GM21786 (cell line): ENCODE data around the gene SH3D19.
A peak's percentile ranks its signal among the peaks of the same experiment; 100 is the strongest.
"Not testable (repeated sequence)": the region's sequence is repeated elsewhere in the genome, so short reads cannot be mapped to it uniquely, and the experiment has no call there.

Experiments used
- ATAC-seq: cut with Tn5 transposase; IDR thresholded peaks from one replicate; pipeline ENCODE4 v1.9.1; 2021; ENCODE audit not compliant: unreplicated experiment

Gene SH3D19

DNA sequence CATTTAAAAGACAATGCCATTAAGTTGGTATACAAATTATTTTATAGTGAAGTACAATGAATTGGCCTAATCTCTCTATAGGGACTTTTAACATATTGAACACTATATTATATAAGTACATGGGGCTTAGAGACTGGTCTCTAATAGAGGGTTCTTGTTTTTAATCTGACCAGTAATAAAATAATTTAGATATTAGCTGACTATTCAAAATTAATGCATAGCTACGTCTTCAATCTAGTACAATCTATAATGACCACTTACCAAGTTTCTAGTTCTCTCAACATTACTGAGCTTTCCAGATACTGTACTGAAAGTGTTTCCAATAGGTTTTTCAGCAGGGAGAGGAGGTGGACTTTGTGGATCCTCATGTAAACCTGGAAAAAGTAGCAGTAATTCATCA, 166.4 kb downstream of the SH3D19 start:
- no peak for ATAC-seq

DNA sequence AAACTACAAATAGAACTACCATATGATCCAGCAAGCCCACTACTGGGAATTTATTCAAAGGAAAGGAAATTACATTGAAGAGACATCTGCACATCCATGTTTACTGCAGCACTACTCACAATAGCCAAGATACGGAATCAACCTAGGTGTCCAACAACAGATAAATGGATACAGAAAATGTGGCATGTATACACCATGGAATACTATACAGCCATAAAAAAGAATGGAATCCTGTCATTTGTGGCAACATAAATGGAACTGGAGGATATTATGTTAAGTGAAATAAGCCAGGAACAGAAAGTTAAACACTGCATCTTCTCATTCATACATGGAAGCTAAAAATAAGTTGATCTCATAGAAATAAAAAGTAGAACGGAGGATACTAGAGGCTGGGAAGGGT, 167.9 kb downstream of the SH3D19 start:
- no peak for ATAC-seq

DNA sequence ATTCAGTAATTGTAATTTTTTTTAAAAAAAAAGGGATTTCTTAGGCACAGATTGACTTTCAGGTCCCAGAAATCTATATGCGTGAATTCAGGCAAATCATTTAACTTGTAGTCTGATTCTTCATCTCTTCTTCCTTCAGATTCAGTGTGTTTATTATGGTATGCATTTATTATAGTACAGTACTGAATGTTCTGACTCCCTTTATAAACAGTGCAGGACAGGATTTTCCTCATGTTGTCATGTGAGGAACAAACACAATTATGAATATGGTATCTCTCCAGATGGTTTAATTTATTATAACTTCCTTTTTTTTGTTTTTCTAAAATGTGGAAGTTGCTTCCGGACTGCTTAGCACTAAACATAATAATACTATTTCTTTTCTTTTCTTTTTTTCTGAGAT, 171.8 kb downstream of the SH3D19 start:
- no peak for ATAC-seq

DNA sequence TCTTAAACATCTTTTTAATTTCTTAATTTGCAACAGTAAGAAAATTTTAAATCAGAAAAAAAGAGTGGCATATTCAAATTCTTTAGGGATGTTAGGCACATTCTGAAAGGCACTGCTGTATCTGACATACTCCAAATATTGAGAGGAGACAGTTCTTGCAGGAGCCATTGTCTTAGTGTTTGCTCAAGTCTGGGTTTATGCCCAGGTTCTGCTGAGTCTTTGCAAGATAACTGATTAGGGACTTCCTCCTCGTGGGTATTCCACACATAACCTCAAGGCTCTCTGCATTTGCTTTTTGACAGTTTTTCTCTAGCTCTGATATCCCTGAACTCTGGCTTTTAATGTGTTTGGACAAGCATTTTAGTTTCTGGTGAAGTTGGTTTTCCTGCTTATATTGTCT, 173.4 kb downstream of the SH3D19 start:
- ATAC-seq, result no peak

DNA sequence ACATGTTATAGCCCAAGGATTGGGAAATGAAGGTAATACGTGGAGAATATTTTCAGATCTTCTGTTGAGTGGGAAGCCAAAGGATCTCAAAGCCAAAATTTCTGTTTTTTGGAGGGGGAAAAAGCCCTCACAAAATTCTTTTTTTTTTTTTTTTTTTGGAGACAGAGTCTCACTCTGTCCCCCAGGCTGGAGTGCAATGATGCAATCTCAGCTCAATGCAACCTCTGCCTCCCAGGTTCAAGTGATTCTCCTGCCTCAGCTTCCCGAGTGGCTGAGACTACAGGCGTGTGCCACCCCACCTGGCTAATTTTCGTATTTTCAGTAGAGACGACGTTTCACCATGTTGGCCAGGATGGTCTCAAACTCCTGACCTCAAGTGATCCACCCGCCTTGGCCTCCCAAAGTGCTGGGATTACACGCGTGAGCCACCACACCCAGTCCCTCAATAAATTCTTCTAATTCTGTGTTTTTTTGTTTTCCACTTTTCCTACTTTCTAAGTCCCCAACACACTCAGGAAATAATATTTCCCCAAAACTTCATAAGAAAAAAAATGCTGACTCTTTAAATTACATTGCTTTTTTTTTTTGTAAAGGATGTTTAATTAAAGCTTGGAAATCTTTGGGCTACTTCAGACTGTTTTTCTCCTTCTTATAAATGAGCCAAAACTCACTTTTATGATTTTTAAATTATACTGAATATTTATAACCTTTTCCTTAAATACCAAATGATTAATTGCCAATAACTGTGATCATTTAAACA, 174.4 kb downstream of the SH3D19 start:
- no peak for ATAC-seq

DNA sequence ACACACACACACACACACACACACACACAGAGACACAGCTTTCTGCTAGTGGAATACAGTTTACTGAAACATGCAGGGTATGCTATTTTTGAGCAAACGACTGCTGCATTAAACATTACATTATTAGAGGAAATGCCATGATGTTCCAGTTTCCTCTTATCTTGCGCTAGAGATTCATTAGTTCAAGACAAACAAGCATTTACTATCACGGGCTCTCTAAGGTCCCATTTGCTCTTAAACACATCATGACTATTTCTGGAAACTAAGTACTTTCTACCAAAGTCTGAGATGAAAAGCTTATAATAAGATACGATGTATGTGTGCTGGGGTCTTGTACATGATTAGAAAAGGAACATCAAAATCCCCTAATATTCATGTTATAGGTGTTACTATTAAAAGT, 177.1 kb downstream of the SH3D19 start:
- ATAC-seq, result no peak

DNA sequence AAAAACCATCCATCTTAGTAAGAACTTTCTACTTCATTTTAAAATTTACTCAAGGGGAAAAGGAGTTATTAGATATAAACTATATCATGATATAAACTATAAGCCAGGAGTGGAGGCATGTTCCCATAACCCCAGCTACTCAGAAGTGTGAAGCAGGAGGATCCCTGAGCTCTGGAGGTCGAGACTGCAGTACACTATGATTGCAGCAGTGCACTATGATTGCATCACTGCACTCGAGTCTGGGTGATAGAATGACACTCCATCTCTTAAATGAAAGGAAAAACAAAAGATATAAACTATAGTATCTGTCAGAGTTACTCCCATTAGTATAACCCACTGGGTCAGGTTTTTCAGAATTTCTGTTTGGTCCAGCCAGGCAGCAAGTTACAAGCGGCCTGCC, 178.4 kb downstream of the SH3D19 start:
- ATAC-seq, result no peak

DNA sequence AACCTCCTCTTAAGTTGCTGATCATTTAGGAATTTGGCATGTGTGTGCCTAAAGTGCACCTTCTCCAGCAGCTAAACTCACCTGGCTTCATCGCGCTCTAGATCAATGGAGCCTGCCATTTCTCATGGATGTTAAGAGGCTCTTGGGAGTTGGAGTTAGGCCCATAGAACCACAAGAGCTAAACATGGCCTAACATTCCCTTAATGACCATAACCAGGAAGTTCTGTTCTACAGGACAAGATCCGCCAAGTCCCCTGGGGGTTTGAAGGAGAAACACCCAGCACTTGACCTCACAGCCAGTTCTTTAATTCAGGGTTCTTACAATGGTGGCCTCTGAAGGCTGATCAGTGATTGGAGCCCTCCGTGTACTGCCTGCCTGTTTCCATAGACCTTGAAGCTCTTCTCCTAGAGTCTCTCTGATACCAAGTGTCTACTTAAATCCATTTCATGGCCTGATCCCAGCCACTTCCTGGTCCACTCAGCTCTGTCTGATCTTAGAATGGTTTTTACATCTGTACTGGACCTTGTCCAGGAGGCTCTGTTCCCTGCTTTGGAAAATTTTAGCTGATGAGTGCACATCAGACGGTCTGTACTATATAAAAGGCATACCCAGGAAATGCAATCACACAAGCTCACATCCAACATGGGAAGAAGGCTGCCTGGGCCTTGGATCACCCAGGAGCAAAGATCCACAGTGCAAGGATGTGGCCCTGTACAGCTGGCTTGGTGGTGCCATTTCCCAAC, 180.9 kb downstream of the SH3D19 start:
- ATAC-seq, result no peak

DNA sequence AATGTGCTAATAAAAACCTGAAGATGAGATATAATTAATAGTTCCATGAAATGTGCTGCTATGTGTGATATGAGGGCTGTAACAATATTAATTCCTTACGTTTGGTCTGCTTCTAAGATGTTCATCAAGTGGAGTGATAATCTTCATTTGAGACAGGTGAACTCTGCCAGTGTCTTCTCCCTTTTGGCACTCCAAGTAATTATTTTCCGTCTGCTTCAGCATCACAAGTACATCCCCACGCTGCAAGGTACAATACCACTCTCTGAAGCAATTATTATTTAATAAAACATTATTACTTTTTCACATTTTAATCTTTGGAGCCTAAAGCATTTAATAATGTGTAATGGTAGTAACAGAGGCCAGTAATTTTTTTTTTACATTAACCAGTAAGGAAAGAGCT, 181.6 kb downstream of the SH3D19 start:
- no peak for ATAC-seq

DNA sequence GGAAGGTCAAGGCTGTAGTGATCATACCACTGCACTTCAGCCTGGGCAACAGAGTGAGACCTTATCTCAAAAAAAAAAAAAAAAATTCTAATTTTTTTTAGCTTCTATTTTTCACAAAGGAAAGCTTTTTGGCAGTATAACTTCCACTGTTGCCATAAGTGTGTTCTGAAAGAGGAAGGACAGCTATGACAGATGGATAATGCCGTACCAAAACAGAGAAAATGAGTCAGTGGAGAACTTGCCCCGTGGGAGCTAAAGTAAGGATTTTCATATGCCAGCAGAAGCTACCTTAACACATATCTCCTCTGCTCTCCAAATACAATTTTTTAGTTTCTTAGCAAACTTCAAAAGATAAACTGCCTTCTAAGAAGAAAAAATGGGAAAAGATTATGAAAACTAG, 182.2 kb downstream of the SH3D19 start:
- ATAC-seq, result no peak

DNA sequence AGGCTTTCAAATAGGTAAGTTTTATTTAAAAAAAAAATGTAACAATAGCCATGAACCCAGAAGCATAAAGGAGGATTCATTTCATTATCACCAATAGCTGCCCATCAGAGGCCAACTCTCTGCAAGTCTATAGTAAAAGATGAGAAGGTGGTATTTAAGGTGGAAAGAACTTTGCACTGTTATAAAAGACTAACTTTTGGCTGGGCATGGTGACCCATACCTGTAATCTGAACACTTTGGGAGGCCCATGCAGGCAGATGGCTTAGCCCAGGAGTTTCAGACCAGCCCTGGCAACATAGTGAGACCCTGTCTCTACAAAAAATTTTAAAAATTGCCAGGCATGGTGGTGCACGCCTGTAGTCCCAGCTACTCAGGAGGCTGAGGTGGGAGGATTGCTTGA, 182.6 kb downstream of the SH3D19 start:
- ATAC-seq, result no peak

DNA sequence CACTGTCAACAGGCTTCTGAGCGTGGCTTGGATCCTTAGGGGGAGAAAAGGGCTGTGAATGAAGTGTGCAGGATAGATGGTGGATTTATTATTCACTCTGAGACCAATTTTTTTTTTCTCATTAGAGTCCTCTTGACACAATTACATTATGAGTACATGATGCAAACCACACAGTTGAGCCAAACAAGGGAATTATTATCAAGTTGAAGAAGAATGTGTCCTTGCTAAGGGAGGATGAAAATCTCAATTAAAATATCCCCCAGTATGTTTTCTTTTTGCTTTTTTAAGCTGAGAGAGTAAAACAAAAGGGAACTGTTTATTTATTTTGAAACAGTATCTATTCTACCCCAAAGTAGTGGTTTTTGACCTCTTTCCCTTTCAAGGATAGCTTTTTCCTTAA, 185.6 kb downstream of the SH3D19 start:
- ATAC-seq, result no peak

DNA sequence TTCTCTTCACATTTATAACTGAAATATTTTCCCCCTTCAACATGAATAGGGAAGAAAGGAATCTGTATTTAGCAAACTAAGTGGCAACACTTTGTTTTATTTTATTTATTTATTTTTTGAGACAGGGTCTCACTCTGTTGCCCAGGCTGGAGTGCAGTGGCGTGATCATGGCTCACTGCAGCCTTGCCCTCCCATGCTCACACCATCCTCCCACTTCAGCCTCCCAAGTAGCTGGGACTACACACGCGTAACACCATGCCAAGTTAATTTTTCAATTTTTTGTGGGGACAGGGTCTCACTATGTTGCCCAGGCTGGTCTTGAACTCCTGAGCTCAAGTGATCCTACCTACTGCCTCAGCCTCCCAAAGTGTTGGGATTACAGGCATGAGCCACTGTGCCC, 189.4 kb downstream of the SH3D19 start:
- ATAC-seq, result not testable (repeated sequence)

DNA sequence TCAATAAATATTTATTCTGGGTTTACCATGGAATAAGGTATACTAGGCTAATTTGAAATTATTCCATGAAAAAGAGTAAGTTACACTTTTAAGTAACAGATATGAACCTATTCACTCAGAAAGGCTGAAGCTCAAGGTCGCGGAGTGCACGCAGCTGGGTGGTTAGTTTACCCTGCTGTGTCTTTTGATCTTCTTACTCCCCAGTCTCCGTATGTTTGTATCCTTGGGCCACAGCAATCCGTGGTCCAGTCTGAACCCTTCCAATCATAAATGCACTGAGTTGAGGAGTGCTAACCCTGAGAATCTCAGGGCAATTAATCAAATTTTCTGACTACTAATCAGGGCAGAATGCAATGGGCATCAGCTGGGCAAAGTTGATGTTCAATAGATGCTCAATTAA, 192.1 kb downstream of the SH3D19 start:
- ATAC-seq, result no peak

DNA sequence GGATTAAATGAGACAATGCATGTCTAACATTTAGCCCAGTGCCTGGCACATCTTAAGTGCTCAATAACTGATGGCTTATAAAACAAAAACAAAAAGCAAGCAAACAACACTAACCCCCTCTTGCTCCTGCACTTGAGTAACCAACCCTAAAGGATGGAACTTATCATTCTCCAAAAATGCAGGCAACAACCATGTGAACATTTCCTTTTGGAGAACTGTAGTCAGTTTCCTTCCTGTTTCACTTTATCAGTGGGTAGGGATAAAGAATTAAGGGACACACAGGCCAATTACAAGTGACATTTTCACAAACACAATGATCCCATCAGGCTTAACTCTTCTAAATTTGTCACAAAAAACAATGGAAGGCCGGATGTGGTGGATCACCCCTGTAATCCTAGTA, 195.6 kb downstream of the SH3D19 start:
- ATAC-seq, result no peak

DNA sequence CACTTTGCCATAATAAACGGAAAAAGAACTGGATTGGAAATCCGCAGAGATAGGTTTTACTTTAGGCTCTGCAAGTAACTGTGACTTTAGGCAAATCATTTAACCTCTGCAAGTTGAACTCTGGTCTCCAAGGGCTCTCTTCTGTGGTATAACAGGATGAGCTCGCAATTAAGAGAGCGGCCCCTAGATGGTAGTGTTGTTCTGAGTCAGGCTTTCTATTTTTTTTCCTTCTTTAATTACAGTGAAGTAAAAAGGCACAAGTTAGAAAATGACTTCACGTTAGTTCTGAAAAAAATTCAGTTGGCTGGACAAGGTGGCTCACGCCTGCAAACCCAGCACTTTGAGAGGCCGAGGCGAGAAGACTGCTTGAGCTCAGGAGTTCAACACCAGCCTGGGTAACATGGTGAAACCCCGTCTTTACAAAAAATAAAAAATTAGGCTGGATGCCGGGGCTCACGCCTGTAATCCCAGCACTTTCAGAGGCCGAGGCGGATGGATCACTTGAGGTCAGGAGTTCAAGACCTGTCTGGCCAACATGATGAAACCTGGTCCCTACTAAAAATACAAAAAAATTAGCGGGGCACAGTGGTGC, 207.9 kb downstream of the SH3D19 start:
- peak; percentile 94 for ATAC-seq

DNA sequence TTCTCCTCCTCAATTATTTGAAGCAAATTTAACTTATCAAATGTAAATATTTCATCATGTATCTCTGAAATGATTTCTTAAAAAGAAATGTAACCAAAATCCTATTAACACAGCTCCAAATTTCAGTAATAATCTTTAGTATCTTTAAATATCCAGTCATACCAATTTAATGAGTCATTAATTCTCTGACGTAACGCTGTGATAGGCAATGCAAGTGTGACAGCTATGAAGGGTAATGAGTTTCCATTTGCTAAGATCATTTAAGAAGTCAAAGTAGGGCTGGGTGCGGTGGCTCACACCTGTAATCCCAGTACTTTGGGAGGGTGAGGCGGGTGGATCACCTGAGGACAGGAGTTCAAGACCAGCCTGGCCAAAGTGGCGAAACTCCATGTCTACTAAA, 210.4 kb downstream of the SH3D19 start:
- no peak for ATAC-seq

DNA sequence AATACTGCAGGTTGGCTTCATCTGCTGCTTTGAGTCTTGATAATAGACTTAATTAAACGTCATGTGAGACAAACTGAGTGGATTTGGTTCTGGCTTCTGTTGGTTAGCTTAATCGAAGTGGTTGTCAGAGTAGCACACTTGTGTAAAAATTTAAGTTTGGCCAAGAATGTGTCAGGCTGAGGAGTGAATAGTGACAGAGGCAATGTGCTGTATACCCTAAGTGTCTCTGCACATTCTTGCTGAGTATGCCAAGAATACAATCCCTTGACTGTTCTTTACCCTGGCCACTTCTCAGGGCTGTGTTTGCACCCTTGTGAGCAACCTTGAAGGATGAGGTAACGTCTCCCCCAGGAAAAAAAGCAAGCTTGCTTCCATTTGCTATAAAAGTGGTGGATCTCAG, 211.1 kb downstream of the SH3D19 start:
- no peak for ATAC-seq

DNA sequence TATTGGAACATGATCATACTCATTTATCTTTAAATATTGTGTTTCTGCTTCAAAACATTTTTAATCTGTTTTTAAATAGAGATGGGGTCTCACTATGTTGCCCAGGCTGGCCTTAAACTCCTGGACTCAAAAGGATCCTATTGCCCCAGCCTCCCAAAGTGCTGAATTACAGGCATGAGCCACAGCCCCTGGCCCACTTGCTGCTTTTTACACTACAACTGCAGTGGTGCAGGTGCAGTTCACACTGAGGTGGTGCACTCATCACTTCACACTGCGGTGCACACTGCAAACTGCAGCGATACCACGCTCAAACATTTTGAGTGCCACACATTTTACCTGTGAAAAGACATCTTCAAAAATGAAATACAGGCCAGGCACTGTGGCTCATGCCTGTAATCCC, 215.2 kb downstream of the SH3D19 start:
- no peak for ATAC-seq

DNA sequence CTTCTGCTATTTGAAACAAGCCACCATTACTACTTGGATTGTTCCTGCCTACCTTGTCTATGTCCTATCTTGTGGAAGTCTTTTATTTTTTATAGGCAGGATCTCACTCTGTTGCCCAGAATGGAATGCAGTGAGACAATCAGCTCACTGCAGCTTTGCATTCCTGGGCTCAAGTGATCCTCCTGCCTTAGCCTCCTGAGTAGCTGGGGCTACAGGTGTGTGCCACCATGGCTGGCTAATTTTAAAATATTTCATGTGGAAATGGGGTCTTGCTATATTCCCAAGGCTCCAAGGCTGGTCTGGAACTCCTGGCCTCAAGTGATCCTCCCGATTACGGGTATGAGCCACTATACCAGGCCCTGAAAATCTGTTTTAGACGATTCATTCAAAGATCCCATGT, 218.3 kb downstream of the SH3D19 start:
- no peak for ATAC-seq

DNA sequence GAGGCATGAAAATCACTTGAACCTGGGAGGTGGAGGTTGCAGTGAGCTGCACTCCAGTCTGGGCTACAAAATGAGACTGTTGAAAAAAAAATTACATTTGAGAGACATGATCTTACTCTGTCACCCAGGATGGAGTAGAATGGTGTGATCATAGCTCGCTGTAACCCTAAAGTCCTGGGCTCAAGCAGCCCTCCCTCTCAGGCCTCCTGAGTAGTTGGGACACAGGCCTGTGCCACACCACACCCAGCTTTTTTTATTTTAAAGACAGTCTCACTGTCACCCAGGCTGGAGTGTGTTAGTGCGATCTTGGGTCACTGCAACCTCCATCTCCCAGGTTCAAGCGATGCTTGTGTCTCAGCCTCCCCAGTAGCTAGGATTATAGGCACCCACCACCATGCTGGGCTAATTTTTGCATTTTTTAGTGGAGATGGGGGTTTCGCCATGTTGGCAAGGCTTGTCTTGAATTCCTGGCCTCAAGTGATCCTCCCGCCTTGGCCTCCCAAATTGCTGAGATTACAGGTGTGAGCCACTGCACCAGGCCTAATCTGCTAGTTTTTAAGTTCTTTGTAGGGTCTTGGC, 219.9 kb downstream of the SH3D19 start:
- ATAC-seq, result no peak

DNA sequence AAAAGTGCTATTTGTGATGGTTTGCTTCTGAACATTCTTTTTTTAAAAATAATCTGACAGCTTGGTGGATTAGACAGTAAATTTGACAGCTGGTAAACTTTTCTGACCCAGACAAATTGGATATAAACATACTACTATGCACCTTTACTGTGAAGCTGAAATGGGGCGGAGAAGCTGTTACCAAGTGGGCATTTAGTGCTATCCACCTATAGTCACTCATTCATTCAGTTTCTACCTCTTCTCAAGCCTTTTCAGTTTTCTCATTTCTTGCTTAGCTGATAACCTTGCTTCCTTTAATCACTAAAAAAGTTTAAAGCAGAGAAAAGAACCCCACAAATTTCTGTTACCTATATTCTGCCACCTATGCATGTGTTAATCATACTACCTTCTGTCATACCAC, 220.8 kb downstream of the SH3D19 start:
- ATAC-seq, result no peak
